Stimulated activated CD4-positive, alpha-beta T cell treated with anti-CD3 and anti-CD28 coated beads, Interleukin-1b, Interleukin-23, amount 100 ng/mL, for 4 hours (primary cell): ENCODE results near the gene SRMS.

Source experiments
- DNase-seq, 2 donors: peaks; one replicate each; pipeline ENCODE4 v3.0.0-alpha.2; 2020; ENCODE audit warnings: low read depth in 2 of 2

Gene SRMS, protein sequence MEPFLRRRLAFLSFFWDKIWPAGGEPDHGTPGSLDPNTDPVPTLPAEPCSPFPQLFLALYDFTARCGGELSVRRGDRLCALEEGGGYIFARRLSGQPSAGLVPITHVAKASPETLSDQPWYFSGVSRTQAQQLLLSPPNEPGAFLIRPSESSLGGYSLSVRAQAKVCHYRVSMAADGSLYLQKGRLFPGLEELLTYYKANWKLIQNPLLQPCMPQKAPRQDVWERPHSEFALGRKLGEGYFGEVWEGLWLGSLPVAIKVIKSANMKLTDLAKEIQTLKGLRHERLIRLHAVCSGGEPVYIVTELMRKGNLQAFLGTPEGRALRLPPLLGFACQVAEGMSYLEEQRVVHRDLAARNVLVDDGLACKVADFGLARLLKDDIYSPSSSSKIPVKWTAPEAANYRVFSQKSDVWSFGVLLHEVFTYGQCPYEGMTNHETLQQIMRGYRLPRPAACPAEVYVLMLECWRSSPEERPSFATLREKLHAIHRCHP

DNA sequence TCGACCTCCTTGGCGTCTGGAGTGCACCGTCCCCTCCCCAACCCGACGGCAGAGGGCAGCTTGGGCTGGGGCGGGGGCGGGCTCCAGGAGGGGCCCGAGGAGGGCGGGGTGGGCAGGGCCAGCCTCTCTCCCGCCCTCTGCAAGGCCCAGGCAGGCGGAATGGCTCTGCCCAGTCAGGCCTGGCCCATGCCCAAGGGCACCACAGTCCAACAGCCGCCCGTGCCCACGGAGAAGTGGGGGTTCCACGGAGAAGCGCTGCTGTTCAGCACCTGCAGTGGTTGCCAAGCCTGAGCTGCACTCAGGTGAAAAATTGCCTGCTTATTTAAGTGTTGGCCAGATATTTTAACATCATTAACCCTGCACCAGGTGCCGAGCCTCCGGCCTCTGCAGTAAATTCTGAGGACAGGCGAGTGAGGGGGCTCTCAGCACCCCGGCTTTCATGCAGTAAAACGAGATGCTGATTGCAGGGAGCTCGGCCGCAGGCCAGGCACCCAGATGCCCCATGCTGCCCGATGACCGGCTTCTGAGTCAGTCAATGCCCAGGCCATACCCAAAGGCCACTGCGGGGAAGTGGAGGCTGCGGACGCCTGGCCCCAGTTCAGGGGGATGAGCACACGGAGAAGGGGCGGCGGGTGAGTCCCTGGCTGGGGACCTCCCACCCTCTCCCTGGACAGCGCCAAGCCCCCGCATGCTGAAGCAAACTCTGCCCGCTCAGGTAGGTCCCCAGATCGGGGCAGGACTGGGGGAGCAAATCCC, at the start of gene SRMS:
Gene SRMS (minus strand): TSS at position 25 of the 756 bp plus-strand sequence. CDS start 286 bp downstream, outside the sequence.
- no peak for DNase-seq

DNA sequence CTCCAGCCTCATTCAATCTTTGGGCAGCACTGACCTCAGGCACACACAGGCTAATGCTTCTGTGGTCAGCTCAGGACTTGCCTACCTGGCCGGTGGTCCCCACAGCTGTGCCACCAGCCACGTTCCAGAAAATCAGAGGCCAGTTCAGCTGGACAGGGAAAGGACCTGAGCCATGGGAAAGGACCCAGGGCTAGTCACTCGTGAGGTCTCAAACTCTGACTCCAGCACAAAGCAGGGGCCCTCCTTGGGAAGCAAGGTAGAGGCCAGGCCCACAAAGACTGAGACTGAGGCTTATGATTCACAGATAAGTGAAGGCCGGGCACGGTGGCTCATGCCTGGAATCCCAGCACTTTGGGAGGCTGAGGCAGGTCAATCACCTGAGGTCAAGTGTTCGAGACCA, 48.9 kb upstream of the SRMS start:
- DNase-seq, result no peak

DNA sequence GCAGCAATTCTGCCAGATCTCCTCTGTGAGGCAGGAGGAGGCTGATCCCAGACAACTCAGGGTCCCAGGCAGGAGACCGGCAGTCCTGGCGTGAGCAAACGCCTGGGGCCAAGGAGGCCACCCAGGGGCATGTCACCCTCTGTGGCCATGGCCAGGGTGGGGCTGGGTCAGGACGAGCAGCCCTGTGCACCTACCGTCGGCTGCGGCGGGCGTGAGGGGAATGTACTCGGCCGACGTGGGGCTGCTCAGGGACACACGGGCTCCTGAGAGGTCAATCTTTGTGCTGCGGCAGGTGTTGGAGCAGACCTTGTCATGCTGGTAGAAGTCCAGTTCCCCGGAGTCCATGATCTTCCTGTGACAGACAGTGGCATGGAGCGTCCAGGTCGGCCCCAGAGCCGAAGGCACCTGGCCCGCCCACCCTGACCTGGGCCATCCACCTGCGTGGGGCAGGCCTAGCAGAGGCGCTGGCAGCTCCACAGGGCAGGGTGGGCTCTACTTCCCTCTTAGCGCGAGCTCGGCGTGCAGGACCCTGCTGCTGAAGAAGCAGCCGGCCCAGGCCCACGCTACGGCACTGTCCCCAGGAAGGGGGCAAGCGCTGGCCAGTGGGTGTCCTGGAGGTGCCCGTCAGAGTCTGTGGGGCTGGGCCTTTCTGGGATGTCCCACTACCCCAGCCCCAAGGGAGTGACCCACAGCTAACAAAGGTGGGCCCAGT, 48.0 kb upstream of the SRMS start:
- DNase-seq, result no peak

DNA sequence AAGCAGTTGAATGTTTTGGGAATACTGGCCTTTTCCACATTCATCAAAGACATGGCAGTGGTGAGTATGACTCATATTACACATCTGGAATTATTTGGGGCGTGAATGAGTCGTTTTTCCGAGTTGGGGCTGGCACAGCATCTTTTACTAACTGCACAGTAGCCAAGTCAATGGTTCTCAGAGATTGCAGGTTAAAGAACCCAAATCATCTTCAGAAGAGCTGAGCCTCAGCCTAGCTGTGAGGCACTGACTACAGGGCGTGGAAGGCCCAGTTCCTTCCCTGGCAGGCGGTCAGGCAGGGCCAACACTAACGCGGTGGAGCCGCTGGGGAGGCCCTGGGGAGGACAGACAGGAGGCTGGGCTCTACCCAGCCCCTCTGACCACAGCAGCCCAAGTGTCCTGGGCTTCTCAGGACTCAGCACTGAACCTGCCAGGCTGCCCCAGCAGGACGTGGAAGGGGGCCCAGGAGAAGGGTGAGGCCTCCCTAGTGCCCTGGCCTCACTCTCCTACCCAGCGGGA, 46.6 kb upstream of the SRMS start:
- no peak for DNase-seq

DNA sequence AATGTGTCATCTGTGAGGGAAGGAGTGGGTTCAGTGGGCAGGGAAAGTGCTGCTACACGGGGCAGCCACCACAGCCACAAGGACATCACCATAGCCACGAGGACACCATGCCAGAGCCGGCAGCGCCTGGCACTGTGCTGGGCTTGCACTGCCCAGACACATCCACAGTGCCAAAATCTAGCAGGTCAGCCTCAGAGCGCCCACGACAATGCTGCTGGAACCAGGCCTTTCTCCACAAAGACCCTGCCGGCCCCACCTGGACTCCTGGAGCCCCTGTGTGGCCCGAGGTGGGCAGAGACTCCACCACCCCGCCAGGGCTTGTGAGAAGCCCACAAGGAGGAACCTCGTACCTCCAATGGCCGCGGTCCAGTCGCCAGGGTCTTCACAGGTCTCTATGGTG, 45.1 kb upstream of the SRMS start:
- DNase-seq, result no peak

DNA sequence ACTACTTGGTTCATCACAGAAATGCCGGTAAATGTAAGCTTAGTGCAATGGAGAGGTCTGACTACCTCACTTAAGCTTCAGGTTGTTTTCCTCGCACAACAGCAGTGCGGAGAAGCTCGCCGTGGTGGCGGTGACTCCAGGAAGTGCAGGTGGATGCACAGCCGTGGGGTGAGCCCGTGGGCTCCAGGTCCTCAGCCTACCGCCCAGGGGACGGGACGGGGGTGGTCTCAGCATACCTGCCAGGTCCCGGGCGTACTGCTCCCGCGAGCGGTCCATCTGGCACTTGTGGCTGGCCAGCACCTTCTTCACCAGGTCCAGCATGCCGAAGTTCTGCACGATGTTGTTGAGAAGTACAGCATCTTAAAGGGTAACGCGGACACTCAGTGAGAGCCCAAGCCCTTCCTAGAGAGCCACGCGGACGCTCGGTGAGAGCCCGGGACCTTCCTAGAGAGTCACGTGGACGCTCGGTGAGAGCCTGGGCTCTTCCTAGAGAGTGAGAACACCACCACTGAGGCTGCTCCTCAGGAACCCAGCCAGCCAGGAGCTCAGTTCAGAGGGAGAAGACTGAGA, 44.3 kb upstream of the SRMS start:
- DNase-seq, result no peak

DNA sequence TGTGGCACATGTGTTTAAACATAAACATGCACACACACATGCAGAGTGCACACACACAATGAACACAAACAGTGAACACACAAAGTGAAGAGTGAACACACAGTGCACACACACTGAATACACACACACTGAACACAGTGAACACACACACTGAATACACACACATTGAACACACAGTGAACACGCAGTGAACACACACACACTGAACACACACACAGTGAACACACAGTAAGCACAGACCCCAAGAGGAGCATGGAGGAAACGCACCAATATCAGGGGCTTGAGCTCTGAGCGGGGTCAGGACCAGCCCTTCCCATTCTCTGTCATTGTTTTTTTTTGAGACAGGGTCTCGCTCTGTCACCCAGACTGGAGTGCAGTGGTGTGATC, 43.6 kb upstream of the SRMS start:
- no peak for DNase-seq

DNA sequence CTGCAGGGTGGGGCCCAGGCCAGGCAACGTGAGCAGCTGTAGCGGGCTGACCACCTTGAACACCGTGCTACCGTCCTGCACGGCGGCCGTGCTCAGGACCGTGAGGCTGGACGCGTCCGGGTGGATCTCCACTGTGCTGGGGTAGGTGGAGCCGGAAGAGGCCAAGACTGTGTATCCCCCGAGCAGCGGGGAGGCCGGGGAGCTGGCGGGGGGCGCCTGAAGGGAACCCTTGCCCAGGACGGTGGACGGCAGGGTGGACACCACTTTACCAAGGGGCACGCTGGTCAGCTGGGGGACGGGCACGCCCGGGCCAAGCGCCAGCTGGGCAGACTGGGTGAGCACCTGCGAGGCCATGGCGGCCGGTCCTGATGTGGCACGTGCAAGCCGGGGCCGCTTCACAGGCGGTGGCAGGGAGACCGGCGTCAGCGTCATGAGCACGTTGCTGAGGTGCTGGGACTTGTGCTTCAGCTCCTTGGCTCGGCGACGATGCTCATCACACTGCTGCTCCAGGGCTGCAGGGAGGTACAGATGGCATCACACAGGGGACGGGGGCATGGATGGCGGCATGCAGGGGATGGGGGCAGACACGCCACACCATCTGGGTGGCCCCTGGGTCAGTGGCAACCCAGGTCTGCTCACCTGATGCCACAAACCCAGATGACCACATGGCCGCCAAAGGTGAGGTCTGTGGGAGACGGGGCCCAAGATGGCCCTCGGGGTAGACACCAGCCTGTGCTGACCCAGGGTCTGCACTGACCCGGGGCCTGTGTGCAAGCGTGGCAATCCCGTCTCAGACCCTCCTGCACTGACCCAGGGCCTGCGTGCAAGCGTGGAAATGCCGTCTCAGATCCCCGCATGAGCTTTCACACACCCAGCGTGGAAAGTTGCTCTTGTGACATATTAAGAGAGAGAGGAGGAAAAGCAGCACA, 42.9 kb upstream of the SRMS start:
- DNase-seq, result no peak

DNA sequence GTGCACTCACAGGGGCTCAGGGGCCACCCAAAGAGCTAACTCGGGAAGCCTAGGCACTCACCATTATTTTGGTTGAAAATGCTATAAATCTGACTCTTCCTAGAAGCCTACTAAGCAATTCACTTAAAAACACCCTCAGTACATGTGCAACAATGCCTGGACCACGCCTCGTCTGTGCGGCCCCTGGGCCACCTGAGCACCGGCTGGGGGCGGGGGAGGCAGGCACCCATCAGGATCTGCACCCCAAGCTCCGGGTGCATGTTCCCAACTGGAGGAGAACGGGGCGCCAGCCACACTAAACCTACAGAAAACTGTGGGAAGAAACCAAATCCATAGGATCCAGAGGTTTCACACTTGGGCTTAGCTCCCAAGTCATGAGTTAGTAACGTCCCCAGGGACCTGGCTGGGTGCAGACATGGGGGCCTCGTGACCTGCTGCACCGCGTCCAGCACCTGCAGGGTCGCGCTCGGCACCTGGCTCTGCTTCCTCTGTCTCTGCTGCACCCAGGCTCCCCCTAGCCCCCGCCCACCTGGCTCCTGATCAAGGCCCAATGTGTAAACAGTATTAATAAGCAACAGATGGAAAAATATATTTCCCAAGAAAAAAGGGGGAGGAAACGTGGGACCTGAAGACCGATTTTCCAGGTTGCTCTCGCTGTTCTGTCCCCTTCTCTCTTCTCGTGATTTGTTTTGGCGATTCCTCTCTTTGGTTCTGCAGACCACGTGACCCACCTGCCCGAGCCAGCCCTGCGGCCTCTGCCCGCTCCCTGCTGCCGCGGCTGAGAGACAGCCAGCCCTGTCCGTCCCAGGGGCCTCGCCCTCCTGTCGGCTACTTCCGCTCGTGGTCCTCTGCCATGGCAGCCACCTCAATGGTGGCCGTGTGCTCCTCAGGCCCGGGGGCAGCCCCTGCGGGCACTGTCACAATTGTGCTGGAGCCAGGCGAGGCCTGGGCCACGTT, 42.0 kb upstream of the SRMS start:
- DNase-seq, result no peak

DNA sequence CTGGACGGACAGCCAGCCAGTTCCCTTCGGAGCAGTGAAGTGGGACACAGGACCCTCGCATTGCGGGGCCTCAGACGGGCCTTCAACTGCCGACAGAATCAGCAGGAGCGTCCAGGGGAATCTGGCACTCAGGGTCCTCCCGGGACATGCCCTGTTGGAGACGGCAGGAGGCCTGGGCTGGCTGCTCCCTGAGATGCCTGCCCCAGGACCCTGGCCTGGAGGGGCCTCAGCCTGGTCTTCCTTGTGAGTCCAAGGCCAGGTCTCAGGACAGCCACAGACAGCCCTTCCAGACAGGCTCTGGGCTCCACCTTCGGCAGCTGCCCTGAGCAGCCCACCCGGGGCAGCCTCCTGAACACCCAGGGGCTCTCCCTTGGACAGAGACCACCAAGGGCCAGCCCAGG, 41.1 kb upstream of the SRMS start:
- DNase-seq, result no peak

DNA sequence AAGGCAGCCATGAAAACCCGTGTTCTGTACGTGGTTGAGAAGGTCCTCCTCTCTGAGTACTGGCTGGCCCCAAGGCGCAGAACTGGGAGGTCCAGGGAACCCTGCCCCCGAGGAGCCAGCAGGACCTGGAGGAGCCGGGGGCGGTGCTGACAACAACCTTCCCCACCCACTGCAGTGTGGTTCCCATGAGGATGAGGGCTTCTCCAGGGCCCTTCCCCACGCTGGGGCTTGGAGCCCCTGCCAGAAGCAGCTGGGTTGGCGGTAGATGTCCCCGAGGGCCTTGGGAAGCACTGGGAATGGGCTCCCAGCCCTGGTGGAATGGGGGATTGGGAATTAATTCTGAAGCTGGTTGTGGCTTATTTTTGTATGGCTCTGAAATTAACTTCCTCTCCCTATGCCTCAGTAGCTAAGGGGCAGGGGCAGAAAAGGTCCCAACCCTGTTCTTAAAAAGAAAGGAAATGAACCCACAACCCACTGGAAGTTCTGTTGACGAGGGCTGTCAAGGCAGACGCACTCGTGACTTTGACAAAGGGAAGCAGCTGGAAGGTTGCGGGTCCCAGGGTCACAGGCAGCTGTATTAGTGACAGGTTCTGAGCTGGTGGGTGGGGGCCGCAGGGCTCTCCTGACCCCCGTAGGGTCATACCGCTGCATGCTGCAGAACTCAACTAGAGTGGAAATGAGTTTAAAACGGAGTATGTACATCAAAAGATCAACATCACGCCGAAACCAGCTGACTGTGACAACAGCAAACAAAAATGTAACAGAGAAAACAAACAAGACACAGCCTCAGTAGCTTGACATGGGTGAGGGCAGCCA, 40.4 kb upstream of the SRMS start:
- DNase-seq, result no peak

DNA sequence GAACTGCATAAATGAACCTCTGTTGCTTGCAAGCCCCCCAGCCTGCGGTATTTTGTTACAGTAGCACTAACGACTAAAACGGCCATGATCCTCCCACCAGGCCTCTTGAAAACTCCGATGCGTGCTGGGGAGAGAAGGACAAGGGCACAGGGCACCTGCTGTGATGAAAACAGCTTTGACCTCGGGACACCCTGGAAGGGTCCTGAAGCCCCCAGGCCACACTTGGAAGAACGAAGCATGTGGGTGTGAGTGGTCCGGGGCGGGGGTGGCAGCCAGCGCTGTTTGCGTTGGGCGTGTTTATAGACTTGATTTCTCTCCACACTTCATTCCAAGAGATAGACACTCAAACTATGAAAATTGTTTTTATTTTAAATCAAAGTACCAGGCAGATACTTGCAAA, 39.7 kb upstream of the SRMS start:
- DNase-seq, result no peak

DNA sequence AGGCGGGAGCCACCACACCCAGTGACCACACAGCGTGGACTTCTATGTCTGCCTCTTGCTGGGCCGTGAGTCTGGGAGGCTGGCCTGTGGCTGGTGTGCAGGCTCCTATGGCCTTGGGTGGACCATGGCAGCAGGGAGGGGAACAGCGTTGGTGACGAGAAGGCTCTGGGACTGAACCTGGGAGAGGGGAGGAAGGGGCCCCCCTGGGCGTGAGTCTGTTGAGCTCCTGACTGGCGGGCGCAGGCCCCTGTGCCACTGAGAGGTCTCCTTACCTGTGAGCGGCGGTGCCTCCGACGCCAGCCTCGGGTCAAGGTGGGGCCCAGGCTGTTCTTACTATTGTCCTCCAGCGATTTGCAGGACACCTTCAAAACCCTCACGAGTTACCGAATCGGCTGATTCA, 39.2 kb upstream of the SRMS start:
- DNase-seq, result no peak

DNA sequence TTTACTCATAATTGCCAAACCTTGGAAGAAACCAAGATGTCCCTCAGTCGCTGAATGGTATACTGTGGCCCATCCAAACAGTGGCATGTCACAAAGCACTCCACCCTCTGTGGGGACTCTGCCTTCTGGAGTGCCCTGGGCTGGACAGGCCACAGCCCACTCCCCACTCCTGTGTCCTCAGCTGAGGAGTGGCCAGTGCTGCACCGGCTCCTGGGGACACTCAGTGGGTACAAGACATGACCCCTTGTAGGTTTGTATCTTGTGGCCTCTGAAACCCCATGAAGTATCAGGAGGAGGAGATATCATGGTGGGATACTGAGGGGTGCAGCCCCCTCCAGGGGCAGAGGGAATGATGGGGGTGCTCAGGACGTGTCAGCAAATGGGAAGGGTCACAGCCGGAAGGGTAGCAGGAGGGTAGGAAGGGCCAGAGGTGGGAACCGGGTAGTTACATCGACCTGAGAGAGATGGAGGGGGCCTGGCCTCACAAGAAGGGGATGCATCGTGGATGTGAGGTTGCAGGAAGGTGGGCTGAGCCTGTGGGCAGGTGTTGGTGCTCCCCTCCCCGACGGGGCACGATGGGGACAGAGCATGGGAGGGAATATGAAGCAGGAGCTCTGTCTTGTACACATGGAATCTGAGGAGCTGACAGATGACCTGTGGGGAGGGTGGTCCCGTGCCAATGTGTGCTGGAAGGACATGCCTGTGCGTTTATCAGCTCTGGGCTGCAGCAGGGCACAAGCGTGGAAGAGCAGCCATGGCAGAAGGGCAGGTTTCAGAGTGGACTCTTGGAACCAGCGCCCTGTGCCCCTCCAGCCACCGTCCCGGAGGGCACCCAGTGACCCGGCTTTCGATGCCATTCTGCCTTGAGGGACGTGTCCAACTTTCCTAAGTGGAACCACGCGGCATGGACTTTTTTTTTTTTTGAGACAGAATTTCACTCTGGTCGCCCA, 38.3 kb upstream of the SRMS start:
- DNase-seq, result no peak

DNA sequence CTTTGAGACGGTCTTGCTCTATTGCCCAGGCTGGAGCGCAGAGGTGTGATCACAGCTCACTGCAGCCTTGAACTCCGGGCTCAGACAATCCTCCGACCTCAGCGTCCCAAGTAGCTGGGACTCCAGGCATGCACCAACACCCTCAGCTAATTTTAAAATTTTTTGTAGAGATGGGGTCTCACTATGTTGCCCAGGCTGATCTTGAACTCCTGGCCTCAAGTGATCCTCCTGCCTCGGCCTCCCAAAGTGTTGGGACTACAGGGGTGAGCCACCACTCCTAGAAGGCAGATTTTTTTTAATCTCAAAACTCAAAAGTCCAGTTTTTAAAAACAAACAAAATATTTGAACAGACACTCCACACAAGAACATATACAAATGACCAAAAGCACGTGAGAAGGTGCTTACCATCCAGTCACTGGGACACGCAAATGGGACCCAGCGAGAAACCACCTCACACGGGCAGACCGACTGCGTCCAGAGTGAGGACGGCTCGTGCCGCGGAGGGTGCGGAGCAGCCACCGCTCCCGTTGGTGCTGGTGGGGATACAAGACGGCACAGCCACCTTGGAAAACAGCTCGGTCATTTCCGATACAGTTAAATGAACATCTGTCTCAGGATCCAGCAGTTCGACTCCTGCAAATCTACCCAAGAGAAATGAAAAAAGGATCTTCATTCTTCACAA, 35.0 kb upstream of the SRMS start:
- DNase-seq, result no peak

DNA sequence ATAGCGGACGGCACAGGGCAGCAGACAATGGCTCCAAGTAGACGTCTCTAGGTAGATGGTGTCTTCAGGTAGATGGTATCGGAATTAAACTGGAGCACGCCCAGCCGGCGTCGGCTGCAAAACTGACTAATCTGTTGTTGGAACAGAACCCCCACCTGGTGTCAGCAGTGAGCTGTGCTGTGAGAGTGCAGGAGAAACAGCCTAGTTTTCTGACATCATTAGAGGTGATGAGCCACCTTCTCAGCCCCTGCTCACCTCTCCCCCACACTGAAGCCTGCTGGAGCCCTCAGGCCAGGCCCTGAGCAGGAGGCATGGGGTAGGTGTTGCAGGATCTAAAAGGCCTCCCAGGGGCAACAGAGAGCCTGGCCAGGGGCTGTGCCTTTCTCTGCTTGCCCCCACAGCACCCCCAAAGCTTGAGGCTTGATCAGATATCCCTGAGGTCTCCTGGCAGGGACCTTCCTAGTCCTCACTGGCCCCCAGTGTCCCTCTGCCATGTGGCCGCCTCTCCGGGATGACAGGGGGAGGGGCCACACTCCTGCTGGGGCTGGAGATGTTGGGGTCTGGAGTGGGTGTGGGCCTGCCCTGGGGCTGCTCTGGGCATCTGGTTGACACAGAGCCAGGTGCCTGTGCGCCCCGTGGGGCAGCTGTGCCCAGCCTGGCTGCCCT, 33.4 kb upstream of the SRMS start:
- peak; percentile 54 to 69 for DNase-seq
